Measurements from ENCODE around the gene RNH1. TPM values are rescaled to one million over a fixed set of nuclear protein-coding genes. Genes with fewer than 3 reads are reported as not detected.

Gene RNH1
- total and polyA plus RNA-seq, 10 of the 15 experiments (the other 5 are each of a cell fraction or from before 2014, with no cell fraction given): 2.3 to 162 (median 72.1) TPM

DNA sequence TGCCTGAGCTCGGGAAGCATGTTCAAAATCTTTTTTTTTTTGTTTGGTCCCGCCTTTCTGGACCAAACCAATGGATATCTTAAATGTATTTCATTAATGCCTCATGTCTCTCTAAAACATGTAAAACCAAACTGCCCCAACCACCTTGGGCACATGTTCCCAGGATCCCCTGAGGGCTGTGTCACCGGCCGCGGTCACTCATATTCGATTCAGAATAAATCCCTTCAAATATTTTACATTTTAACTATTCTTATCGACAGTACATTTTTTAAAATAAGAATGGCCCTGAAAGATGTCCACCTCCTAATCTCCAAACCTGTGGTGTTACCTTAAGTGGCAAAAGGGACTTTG, 2.1 kb downstream of the RNH1 start:
- no peak overlapping the region; the same call in 1 of the 2 replicates for H3K27ac ChIP-seq (ENCODE audit: control insufficient read depth, insufficient read depth)

More for the DNA sequence above, 2.1 kb downstream of the RNH1 start:
- in situ Hi-C loops (cut with MboI): loop anchor here (5.0 kb wide), 2 partner anchors 53 to 298 kb away; partner anchors contain the start of genes BET1L, PTDSS2 and RIC8A
- Histone ChIP-seq H3K4me2 (ENCODE audit: control insufficient read depth, insufficient read depth) (peak overlapping the region; percentile 99), H3K9ac (ENCODE audit: control insufficient read depth, insufficient read depth, low read length) (peak overlapping the region; percentile 99; the same call in 1 of the 2 replicates), H3K27me3 (replicated peaks in 1 of 2; ENCODE audit: control insufficient read depth in 2 of 2, insufficient read depth in 2 of 2, low read length in 1 of 2) (no peaks in the 10 kb centered on the region), H3K4me3 (peak overlapping the region; percentile 89), H4K20me1 (ENCODE audit: control insufficient read depth, insufficient read depth) (no peaks in the 10 kb centered on the region), H3K36me3 (ENCODE audit: control insufficient read depth in 2 of 2, insufficient read depth in 2 of 2, low read length in 1 of 2) (peaks cover 9 to 15% of the 10 kb centered on the region in 2 experiments; a peak in 3 of 4 replicates), H3K79me2 (ENCODE audit: control insufficient read depth, insufficient read depth, low read length) (peaks cover 43% of the 10 kb centered on the region), H3K9me3 (replicated peaks; ENCODE audit: control insufficient read depth, insufficient read depth, low read length) (no peaks in the 10 kb centered on the region; the same call in 2 of the 3 replicates), H2AFZ (ENCODE audit: control insufficient read depth, low read depth, low read length) (no peak overlapping the region), H3K4me1 (ENCODE audit: control insufficient read depth, insufficient read depth, low read length) (peaks cover 23% of the 10 kb centered on the region)
- no peak for ATAC-seq
- ChIA-PET RAD21 (ENCODE audit: unreplicated experiment) (no interaction called here), CTCF (interaction anchor here (1.2 to 2.3 kb wide), 2 partner anchors 14 to 55 kb away, joined by 3 to 11 read pairs; partner anchors contain the start of gene PTDSS2), SMC1A (ENCODE audit: uncharacterized antibody, unreplicated experiment) (interaction anchor here (1.3 to 2.8 kb wide), 2 partner anchors 55 to 254 kb away, joined by 3 to 12 read pairs; partner anchors contain the start of gene PTDSS2), POLR2A (interaction anchor here (0.6 to 2.3 kb wide), 4 partner anchors 55 to 195 kb away, joined by 3 to 12 read pairs (median 6); partner anchors contain the start of gene PTDSS2)
- TF ChIP-seq, protein P1, sequence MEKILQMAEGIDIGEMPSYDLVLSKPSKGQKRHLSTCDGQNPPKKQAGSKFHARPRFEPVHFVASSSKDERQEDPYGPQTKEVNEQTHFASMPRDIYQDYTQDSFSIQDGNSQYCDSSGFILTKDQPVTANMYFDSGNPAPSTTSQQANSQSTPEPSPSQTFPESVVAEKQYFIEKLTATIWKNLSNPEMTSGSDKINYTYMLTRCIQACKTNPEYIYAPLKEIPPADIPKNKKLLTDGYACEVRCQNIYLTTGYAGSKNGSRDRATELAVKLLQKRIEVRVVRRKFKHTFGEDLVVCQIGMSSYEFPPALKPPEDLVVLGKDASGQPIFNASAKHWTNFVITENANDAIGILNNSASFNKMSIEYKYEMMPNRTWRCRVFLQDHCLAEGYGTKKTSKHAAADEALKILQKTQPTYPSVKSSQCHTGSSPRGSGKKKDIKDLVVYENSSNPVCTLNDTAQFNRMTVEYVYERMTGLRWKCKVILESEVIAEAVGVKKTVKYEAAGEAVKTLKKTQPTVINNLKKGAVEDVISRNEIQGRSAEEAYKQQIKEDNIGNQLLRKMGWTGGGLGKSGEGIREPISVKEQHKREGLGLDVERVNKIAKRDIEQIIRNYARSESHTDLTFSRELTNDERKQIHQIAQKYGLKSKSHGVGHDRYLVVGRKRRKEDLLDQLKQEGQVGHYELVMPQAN (conservative IDR thresholded peaks at IDR 0.05): no peak
- TF ChIP-seq, protein P2, sequence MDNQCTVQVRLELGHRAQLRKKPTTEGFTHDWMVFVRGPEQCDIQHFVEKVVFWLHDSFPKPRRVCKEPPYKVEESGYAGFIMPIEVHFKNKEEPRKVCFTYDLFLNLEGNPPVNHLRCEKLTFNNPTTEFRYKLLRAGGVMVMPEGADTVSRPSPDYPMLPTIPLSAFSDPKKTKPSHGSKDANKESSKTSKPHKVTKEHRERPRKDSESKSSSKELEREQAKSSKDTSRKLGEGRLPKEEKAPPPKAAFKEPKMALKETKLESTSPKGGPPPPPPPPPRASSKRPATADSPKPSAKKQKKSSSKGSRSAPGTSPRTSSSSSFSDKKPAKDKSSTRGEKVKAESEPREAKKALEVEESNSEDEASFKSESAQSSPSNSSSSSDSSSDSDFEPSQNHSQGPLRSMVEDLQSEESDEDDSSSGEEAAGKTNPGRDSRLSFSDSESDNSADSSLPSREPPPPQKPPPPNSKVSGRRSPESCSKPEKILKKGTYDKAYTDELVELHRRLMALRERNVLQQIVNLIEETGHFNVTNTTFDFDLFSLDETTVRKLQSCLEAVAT (IDR thresholded peaks at IDR 0.05): peak; percentile 18; the same call in 1 of the 2 replicates
- WGBS (ENCODE audit: insufficient coverage, insufficient replicate concordance, low lambda C conversion rate, missing lambda C conversion rate): 83% methylated on average over 7 of the region's 7 CpGs
- no TSS peak for BruUV-seq (replicated peaks)
- intact Hi-C loops (cut with micrococcal nuclease; ENCODE audit: unreplicated experiment): no loop called here
- FAIRE-seq: no peak
- no peak for DNase-seq (ENCODE audit: low read depth, low spot score)
